ENCODE results near the gene NADSYN1. TPM values are rescaled to one million over a fixed set of nuclear protein-coding genes. Genes with fewer than 3 reads are reported as not detected.

Gene NADSYN1
- 100 to 1,000 TPM; 134 to 156 (median 150) TPM for total RNA-seq
- total RNA-seq (2013): 106 TPM

GRCh38 chr11:71453037-71453917, at the start of gene NADSYN1:
Gene NADSYN1, plus strand, starts transcription at chr11:71453203. Its CDS starts 94 bp downstream, at chr11:71453297.
- H3K27ac Mint-ChIP-seq: peak within 1 kb of the TSS; percentile 90 to 91
- DNase-seq (peak; percentile 92 to 98), ATAC-seq (peak; percentile 71 to 89 (median 78))
- H3K4me3 Mint-ChIP-seq: peak within 1 kb of the TSS; percentile 93
- Histone ChIP-seq H3K4me1 (ENCODE audit: control insufficient read depth, insufficient read depth, low read length) (peaks cover 40% of the 10 kb centered on the region), H3K27ac (ENCODE audit: low read length) (peak within 1 kb of the TSS; percentile 87), H3K9me3 (ENCODE audit: control insufficient read depth, insufficient read depth, low read length) (no peaks in the 10 kb centered on the region), H3K27me3 (ENCODE audit: control insufficient read depth, insufficient read depth, low read length) (no peaks in the 10 kb centered on the region), H3K4me3 (ENCODE audit: low read length) (peak within 1 kb of the TSS; percentile 63), H3K36me3 (ENCODE audit: control insufficient read depth, insufficient read depth, low read length) (peaks cover 29% of the 10 kb centered on the region)
- no peak for TF ChIP-seq CTCF (IDR thresholded peaks at IDR 0.05)
- H3K27me3 Mint-ChIP-seq (ENCODE audit: low read depth in 2 of 2): no peaks in the 10 kb centered on the region
- H3K4me1 Mint-ChIP-seq: peaks cover 62 to 74% of the 10 kb centered on the region in 2 donors
- no peaks in the 10 kb centered on the region for H3K9me3 Mint-ChIP-seq
- WGBS (ENCODE audit: insufficient coverage): under 1% methylated on average over 61 of the region's 61 CpGs
- peaks cover 8% of the 10 kb centered on the region for H3K36me3 Mint-ChIP-seq
- intact Hi-C loops (cut with micrococcal nuclease): no loop called here

- Histone ChIP-seq H3K36me3 (ENCODE audit: control insufficient read depth, insufficient read depth, low read length) (no peaks in the 10 kb centered on the region), H3K27me3 (ENCODE audit: control insufficient read depth, insufficient read depth, low read length) (no peaks in the 10 kb centered on the region)
- no peaks in the 10 kb centered on the region for H3K27me3 Mint-ChIP-seq (ENCODE audit: low read depth in 2 of 2)
Measured at GRCh38 chr11:71404209-71404608, 48.8 kb upstream of the NADSYN1 start.

GRCh38 chr11:71406681-71407080, 46.3 kb upstream of the NADSYN1 start:
- Mint-ChIP-seq H3K27ac (no peak overlapping the region), H3K9me3 (peaks cover 6 to 9% of the 10 kb centered on the region in 2 donors), H3K27me3 (ENCODE audit: low read depth in 2 of 2) (peaks cover 0 to 12% of the 10 kb centered on the region in 2 donors), H3K4me1 (peaks cover 0 to 5% of the 10 kb centered on the region in 2 donors), H3K4me3 (no peak overlapping the region), H3K36me3 (no peaks in the 10 kb centered on the region)
- no peaks in the 10 kb centered on the region for H3K4me1 ChIP-seq (ENCODE audit: control insufficient read depth, insufficient read depth, low read length)
- 71% methylated on average over 10 of the region's 10 CpGs for WGBS (ENCODE audit: insufficient coverage)
- no peak for TF ChIP-seq CTCF (IDR thresholded peaks at IDR 0.05)
- H3K27me3 ChIP-seq (ENCODE audit: control insufficient read depth, insufficient read depth, low read length): no peaks in the 10 kb centered on the region
- no peaks in the 10 kb centered on the region for H3K36me3 ChIP-seq (ENCODE audit: control insufficient read depth, insufficient read depth, low read length)
- no peak for ATAC-seq
- no peak for DNase-seq
- H3K27ac ChIP-seq (ENCODE audit: low read length): no peak overlapping the region
- H3K4me3 ChIP-seq (ENCODE audit: low read length): no peak overlapping the region
- H3K9me3 ChIP-seq (ENCODE audit: control insufficient read depth, insufficient read depth, low read length): no peaks in the 10 kb centered on the region
- intact Hi-C loops (cut with micrococcal nuclease): no loop called here

More at GRCh38 chr11:71404209-71404608, 48.8 kb upstream of the NADSYN1 start:
- TF ChIP-seq CTCF (IDR thresholded peaks at IDR 0.05): no peak
- H3K4me3 Mint-ChIP-seq: no peak overlapping the region
- WGBS (ENCODE audit: insufficient coverage): 79% methylated on average over 7 of the region's 8 CpGs
- H3K4me1 Mint-ChIP-seq: no peaks in the 10 kb centered on the region
- peaks cover 6% of the 10 kb centered on the region in 2 donors for H3K9me3 Mint-ChIP-seq
- ATAC-seq: no peak
- H3K4me1 ChIP-seq (ENCODE audit: control insufficient read depth, insufficient read depth, low read length): no peaks in the 10 kb centered on the region
- no peak overlapping the region for H3K27ac Mint-ChIP-seq
- no peaks in the 10 kb centered on the region for H3K9me3 ChIP-seq (ENCODE audit: control insufficient read depth, insufficient read depth, low read length)
- no peak overlapping the region for H3K4me3 ChIP-seq (ENCODE audit: low read length)
- intact Hi-C loops (cut with micrococcal nuclease): no loop called here
- H3K27ac ChIP-seq (ENCODE audit: low read length): no peak overlapping the region
- DNase-seq: no peak
- no peaks in the 10 kb centered on the region for H3K36me3 Mint-ChIP-seq

Measured in natural killer cell (primary cell).